ENCODE results near the gene MED14.

- TF ChIP-seq, protein P1, sequence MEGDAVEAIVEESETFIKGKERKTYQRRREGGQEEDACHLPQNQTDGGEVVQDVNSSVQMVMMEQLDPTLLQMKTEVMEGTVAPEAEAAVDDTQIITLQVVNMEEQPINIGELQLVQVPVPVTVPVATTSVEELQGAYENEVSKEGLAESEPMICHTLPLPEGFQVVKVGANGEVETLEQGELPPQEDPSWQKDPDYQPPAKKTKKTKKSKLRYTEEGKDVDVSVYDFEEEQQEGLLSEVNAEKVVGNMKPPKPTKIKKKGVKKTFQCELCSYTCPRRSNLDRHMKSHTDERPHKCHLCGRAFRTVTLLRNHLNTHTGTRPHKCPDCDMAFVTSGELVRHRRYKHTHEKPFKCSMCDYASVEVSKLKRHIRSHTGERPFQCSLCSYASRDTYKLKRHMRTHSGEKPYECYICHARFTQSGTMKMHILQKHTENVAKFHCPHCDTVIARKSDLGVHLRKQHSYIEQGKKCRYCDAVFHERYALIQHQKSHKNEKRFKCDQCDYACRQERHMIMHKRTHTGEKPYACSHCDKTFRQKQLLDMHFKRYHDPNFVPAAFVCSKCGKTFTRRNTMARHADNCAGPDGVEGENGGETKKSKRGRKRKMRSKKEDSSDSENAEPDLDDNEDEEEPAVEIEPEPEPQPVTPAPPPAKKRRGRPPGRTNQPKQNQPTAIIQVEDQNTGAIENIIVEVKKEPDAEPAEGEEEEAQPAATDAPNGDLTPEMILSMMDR (IDR thresholded peaks at IDR 0.05), result no peak
- no peak for TF ChIP-seq EZH2 (IDR thresholded peaks at IDR 0.05; ENCODE audit: borderline replicate concordance, insufficient read depth, low read depth, low read length, poor library complexity, severe bottlenecking)
Measured at GRCh38 chrX:40734971-40735324, 394 bp downstream of the MED14 start.

Data from B cell (primary cell).